GM23248 (cell line): ENCODE data around the gene CLK2.

Source experiments
- EZH2 ChIP-seq: fragments of 200-600 bp; sonication (generic); IDR thresholded peaks from 2 replicates; pipeline ENCODE4 v1.6.1; 2018; ENCODE audit warnings: antibody characterized with exemption, mild to moderate bottlenecking; ENCODE audit not compliant: insufficient read depth, poor library complexity, severe bottlenecking
- EZH2phosphoT487 ChIP-seq: fragments of 200-600 bp; sonication (generic); IDR thresholded peaks from 2 replicates; pipeline ENCODE4 v1.6.1; 2018; ENCODE audit warnings: antibody characterized with exemption, moderate library complexity, mild to moderate bottlenecking, low read depth; ENCODE audit not compliant: insufficient read depth

DNA sequence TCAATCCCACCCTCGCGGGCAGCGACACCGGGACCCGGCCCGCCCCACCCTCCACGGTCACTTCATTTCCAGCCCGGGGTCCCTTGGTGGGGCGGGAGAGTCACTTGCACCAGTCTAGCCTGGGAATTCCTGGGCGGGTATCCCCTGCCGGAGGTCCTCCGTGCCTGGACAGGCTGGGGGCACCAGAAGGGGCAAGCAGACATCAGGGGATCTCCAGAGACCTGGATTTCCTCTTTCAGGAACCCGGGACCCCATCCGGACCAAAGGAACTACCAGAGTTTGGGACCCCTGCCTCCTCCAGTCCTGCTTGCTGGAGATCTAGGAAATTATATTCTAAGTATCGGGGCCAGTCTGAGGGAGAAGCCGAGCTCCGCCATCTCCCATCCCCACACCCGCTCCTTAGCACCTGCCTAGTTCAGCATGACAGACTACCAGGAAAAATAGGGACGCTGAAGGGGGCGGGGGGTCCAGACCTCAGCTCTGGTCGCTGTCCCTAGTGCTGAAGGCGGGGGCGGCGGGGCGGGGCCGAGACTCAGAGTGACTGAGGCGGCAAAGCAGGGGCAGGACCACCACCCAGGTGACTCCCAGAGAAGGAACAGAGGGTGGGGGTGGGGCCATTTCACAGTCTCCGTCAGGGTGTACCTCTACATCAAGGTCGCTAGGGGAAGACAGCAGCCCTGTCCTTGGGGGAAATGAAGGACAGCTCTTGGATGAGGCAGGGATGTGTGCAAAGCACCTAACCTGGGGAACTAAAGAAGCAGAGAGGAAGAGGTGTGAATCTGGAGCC is 4.8 kb upstream of the CLK2 start:
- TF ChIP-seq EZH2: no peak
- no peak for TF ChIP-seq EZH2phosphoT487
